ENCODE measurements around the gene SIGLEC9. TPM values are rescaled to one million over a fixed set of nuclear protein-coding genes. Genes with fewer than 3 reads are reported as not detected.
A peak's percentile ranks its signal among the peaks of the same experiment; 100 is the strongest.

Gene SIGLEC9
- total RNA-seq (1 to 10 TPM in 3 of 4 donors, under 1 TPM in 1; 0.73 to 2.2 (median 1.8) TPM), polyA plus RNA-seq (under 1 TPM; 0.24 to 0.69 (median 0.25) TPM)
- long read RNA-seq, donor 1, partial matches to known transcripts = 0 of 2 reads
- long read RNA-seq, donor 1, other reads (novel, unspliced or antisense) = 1 of 2 reads
- long read RNA-seq, donor 2, partial matches to known transcripts = 1 of 2 reads
- long read RNA-seq, donor 2, other reads (novel, unspliced or antisense) = 0 of 2 reads

DNA sequence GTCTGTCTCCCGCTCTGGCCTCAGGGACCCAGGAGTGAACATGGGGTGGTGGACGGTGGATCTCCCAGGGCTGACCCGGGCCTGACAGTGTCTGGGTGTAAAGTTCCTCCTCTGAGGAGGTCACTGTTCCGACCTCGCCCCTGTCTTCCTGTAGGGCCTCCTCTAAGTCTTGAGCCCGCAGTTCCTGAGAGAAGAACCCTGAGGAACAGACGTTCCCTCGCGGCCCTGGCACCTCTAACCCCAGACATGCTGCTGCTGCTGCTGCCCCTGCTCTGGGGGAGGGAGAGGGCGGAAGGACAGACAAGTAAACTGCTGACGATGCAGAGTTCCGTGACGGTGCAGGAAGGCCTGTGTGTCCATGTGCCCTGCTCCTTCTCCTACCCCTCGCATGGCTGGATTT lies at the start of gene SIGLEC9:
SIGLEC9 (plus strand) TSS at position 178 of the 400 bp plus-strand sequence; CDS start at position 247, 69 bp downstream.
- 42 to 62% (median 54%) methylated on average over 13 to 14 of the region's 14 CpGs for WGBS, 3 donors
- TF ChIP-seq, protein P1, sequence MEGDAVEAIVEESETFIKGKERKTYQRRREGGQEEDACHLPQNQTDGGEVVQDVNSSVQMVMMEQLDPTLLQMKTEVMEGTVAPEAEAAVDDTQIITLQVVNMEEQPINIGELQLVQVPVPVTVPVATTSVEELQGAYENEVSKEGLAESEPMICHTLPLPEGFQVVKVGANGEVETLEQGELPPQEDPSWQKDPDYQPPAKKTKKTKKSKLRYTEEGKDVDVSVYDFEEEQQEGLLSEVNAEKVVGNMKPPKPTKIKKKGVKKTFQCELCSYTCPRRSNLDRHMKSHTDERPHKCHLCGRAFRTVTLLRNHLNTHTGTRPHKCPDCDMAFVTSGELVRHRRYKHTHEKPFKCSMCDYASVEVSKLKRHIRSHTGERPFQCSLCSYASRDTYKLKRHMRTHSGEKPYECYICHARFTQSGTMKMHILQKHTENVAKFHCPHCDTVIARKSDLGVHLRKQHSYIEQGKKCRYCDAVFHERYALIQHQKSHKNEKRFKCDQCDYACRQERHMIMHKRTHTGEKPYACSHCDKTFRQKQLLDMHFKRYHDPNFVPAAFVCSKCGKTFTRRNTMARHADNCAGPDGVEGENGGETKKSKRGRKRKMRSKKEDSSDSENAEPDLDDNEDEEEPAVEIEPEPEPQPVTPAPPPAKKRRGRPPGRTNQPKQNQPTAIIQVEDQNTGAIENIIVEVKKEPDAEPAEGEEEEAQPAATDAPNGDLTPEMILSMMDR (IDR thresholded peaks at IDR 0.05) = no peak
- Histone ChIP-seq H3K4me1 (no peaks in the 10 kb centered on the region), H3K9me3 (no peaks in the 10 kb centered on the region), H3K4me3 (peak within 1 kb of the TSS; percentile 22), H3K27ac (no peak within 1 kb of the TSS), H3K27me3 (ENCODE audit: insufficient read depth in 3 of 3, low read length in 2 of 3) (peaks cover 0 to 6% (median 0%) of the 10 kb centered on the region in 3 donors), H3K36me3 (ENCODE audit: insufficient read depth in 1 of 2, low read depth in 1 of 2) (no peaks in the 10 kb centered on the region)
- ATAC-seq (peak in 1 of 4 donors; percentile 41), DNase-seq (peak; percentile 45 to 70)
- intact Hi-C loops (cut with DNase I) = no loop called here

DNA sequence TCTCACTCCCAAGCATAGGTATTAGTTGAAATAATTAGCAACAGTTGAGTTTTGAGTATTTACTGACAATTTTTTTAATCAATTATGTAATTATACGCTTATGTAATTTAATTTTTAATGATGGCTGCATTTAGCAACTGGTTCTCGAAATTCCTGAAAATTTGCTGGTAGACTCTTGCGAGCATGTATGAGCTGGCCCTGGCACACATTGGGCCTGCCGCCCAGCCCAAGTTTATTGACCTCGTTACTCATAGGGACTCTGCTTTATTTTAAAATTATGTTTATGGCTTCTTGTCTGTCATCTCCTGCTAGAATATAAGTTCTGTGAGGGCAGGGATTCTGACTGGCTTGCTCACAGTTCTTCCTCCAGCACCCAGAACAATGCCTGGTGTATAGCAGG lies 48.7 kb upstream of the SIGLEC9 start:
- intact Hi-C loops (cut with DNase I) = no loop called here
- peaks cover 0 to 2% (median 0%) of the 10 kb centered on the region in 3 donors for H3K27me3 ChIP-seq (ENCODE audit: insufficient read depth in 3 of 3, low read length in 2 of 3)

DNA sequence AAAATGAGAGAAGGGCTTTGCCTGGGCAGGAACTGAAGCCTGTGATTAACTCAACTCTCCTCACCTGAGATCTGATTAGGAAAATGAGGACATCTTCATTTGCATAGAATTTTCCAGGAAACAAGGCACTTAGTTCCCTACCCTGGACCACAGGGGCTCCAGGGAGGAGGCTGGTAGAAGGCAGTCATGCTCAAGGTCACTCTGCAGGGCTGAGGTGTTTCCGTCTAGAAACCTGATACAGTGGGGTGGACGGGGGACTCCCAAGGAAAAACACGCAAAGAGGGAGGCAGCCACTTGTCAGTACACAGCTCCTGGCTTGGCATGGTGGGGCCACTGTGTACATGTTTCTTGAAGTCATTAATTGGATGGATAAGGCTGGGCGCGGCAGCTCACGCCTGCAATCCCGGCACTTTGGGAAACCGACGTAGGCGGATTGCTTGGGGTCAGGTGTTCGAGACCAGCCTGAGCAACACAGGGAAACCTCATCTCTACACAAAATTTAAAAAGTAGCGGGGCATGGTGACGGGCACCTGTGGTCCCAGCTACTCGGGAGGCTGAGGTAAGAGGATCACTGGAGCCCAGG lies 48.0 kb upstream of the SIGLEC9 start:
- intact Hi-C loops (cut with DNase I) = no loop called here

More for the DNA sequence above, 48.7 kb upstream of the SIGLEC9 start:
- TF ChIP-seq, protein P1 (IDR thresholded peaks at IDR 0.05) = no peak
- Histone ChIP-seq H3K4me1 (no peaks in the 10 kb centered on the region), H3K27ac (no peak overlapping the region), H3K36me3 (ENCODE audit: insufficient read depth in 1 of 2, low read depth in 1 of 2) (no peaks in the 10 kb centered on the region), H3K9me3 (peaks cover 19% of the 10 kb centered on the region), H3K4me3 (no peak overlapping the region)
- 83 to 85% (median 84%) methylated on average over 5 of the region's 5 CpGs for WGBS, 3 donors
- DNase-seq (no peak), ATAC-seq (no peak)

DNA sequence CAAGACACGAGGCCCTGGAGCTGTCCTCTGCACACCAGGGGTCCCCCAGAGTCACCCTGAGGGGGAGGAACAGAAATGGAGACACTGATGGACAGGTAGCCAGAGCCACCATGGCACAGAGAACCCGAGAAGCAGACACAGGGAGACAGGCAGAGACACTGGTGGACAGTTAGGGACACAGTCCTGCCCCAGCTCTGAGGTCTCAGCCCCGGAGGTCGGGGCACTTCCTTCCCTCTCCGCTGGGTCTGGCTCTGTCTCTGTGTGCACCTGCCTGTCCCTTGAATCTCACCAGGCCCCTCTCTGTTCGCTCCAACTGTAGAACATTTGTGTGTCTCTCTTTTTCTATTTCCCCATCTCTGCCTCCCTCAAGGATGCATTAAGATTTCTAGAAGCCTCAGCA lies 46.6 kb upstream of the SIGLEC9 start:
- ATAC-seq = no peak
- TF ChIP-seq, protein P1 (IDR thresholded peaks at IDR 0.05) = no peak
- Histone ChIP-seq H3K4me3 (no peak overlapping the region), H3K27ac (no peak overlapping the region), H3K27me3 (ENCODE audit: insufficient read depth in 3 of 3, low read length in 2 of 3) (peaks cover 0 to 8% (median 0%) of the 10 kb centered on the region in 3 donors), H3K4me1 (no peaks in the 10 kb centered on the region), H3K9me3 (peaks cover 15% of the 10 kb centered on the region), H3K36me3 (ENCODE audit: insufficient read depth in 1 of 2, low read depth in 1 of 2) (no peaks in the 10 kb centered on the region)
- no peak for DNase-seq
- WGBS, 3 donors = 66 to 77% (median 69%) methylated on average over 5 to 6 of the region's 6 CpGs
- intact Hi-C loops (cut with DNase I) = no loop called here

More for the DNA sequence above, 48.0 kb upstream of the SIGLEC9 start:
- Histone ChIP-seq H3K36me3 (ENCODE audit: insufficient read depth in 1 of 2, low read depth in 1 of 2) (no peaks in the 10 kb centered on the region), H3K27ac (no peak overlapping the region), H3K4me3 (no peak overlapping the region), H3K27me3 (ENCODE audit: insufficient read depth in 3 of 3, low read length in 2 of 3) (peaks cover 0 to 4% (median 0%) of the 10 kb centered on the region in 3 donors), H3K9me3 (peaks cover 19% of the 10 kb centered on the region), H3K4me1 (no peaks in the 10 kb centered on the region)
- 73 to 75% (median 73%) methylated on average over 14 of the region's 14 CpGs for WGBS, 3 donors
- ATAC-seq = no peak
- no peak for DNase-seq
- TF ChIP-seq, protein P1 (IDR thresholded peaks at IDR 0.05) = no peak
